Endothelial cell (in vitro differentiated cells): ENCODE data around the gene UNC93B1. TPM values are rescaled to one million over a fixed set of nuclear protein-coding genes. Genes with fewer than 3 reads are reported as not detected.

ENCODE experiments used
- DNase-seq: peaks from one replicate; pipeline ENCODE4 v3.0.0; 2021; ENCODE audit warnings: low spot score
- H3K27ac Mint-ChIP-seq: one replicate; pipeline ENCODE4 v1.8.0; 2021; ENCODE audit warnings: mixed read lengths, inconsistent platforms; ENCODE audit not compliant: unreplicated experiment
- H3K27me3 Mint-ChIP-seq: one replicate; pipeline ENCODE4 v1.8.0; 2021; ENCODE audit warnings: mild to moderate bottlenecking, moderate library complexity, mixed read lengths, inconsistent platforms; ENCODE audit not compliant: unreplicated experiment
- H3K36me3 Mint-ChIP-seq: one replicate; pipeline ENCODE4 v1.8.0; 2021; ENCODE audit warnings: mild to moderate bottlenecking, low read depth, mixed read lengths, inconsistent platforms; ENCODE audit not compliant: unreplicated experiment
- H3K4me1 Mint-ChIP-seq: one replicate; pipeline ENCODE4 v1.8.0; 2021; ENCODE audit warnings: mild to moderate bottlenecking, mixed read lengths, inconsistent platforms; ENCODE audit not compliant: unreplicated experiment
- H3K4me3 Mint-ChIP-seq: one replicate; pipeline ENCODE4 v1.8.0; 2021; ENCODE audit warnings: mild to moderate bottlenecking, mixed read lengths, inconsistent platforms; ENCODE audit not compliant: unreplicated experiment
- H3K9me3 Mint-ChIP-seq: one replicate; pipeline ENCODE4 v1.8.0; 2021; ENCODE audit warnings: mixed read lengths, inconsistent platforms; ENCODE audit not compliant: unreplicated experiment
- total RNA-seq: library from RNA; stranded (reverse); fragmentation: NEBNext Ultra II Directional; extraction: Animal tissue kit (Norgen Biotek cat#: 25700); gene quantifications from one replicate; pipeline ENCODE4 v1.2.1, GENCODE V29; 2021; ENCODE audit not compliant: unreplicated experiment
- TF ChIP-seq, protein P1 (sequence below): fragments of 200-600 bp; sonication (generic); IDR thresholded peaks from one replicate; pipeline ENCODE4 v1.5.0; 2021; ENCODE audit warnings: antibody characterized with exemption; ENCODE audit not compliant: unreplicated experiment

The UNC93B1 gene
- total RNA-seq, 1 donor from 2014 or later = 13.1 TPM

DNA sequence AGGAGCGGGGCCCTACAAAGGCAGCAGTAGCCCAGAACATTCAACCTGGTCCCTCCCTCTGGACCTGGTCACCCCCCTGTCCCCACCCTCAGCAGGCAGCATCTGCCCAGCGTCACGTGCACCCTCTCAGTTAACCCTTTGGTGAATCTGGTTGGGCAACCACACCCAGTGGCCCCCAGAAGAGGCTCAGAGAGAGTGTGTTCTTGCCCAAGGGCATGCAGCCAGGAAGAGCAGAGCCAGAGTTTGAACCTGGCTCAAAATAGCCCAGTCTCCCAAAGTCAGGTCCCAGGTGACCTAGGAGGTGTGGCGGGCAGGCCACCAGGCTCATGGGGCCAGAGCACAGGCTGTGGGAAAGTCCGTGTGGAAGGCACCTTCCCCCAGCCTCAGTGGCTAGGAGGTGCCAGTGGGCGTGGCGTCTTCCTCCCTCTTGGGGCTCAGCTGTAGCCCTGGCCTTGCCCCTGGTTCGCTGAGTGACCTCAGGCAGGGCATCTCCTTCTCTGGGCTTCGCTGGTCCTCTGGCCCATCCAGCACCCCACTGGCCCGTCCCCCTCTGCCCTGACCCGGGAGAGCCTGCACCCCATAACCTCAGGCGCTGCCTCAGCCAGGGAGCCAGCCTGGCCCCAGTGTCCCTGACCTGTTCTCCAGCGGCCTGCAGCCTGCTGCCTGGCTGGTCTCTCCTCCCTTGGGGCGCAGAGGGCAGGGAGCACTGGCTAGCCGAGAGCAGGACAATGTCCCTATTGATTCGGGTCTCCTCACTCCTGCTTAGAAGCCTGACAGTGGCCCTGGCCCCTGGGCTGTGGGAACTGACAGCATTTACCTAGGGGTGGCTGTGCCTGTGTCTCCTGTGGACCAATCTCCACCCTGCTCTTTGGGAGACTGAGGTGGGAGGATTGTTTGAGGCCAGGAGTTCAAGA lies 13.3 kb upstream of the UNC93B1 start:
- TF ChIP-seq, protein P1, sequence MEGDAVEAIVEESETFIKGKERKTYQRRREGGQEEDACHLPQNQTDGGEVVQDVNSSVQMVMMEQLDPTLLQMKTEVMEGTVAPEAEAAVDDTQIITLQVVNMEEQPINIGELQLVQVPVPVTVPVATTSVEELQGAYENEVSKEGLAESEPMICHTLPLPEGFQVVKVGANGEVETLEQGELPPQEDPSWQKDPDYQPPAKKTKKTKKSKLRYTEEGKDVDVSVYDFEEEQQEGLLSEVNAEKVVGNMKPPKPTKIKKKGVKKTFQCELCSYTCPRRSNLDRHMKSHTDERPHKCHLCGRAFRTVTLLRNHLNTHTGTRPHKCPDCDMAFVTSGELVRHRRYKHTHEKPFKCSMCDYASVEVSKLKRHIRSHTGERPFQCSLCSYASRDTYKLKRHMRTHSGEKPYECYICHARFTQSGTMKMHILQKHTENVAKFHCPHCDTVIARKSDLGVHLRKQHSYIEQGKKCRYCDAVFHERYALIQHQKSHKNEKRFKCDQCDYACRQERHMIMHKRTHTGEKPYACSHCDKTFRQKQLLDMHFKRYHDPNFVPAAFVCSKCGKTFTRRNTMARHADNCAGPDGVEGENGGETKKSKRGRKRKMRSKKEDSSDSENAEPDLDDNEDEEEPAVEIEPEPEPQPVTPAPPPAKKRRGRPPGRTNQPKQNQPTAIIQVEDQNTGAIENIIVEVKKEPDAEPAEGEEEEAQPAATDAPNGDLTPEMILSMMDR = no peak

DNA sequence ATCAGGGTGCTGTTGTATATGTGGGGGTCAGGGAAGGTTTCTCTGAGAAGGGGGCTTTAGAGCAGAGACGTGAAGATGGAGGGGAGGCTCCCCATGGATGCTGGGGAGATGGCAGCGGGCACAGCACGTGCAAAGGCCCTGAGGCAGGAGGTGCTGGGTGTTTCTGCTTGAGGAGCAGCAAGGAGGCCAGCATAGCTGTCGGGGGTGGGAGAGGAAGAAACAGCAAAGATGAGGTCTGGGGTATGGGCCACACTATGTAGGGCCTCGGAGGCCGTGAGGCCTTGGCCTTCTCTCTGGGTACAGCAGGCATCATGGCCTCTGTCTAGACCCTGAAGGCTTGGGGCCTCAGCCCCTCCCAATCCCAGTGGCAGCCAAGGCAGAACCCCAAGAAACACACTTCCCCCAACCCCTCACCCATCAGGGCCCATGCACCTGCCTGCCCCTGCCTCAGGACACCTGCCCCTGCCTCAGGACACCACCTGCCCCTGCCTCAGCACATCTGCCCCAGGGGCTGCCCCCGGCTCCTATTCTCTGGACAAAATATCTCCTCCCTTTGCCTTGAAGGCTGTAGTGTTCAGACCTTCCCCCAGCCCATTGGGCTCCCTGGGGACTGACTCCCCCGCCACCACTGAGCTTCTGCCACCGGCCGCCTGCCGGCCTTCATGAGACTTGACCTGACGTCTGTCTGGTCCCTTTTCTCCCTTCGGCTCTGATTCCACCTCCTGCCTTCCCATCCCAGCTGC lies 12.4 kb upstream of the UNC93B1 start:
- TF ChIP-seq, protein P1 = no peak
- DNase-seq = no peak
- peaks cover 9% of the 10 kb centered on the region for H3K27me3 Mint-ChIP-seq
- peaks cover 3% of the 10 kb centered on the region for H3K36me3 Mint-ChIP-seq
- H3K9me3 Mint-ChIP-seq = no peaks in the 10 kb centered on the region
- H3K4me3 Mint-ChIP-seq = no peak overlapping the region
- no peaks in the 10 kb centered on the region for H3K4me1 Mint-ChIP-seq
- no peak overlapping the region for H3K27ac Mint-ChIP-seq

More for the DNA sequence above, 13.3 kb upstream of the UNC93B1 start:
- H3K36me3 Mint-ChIP-seq = peaks cover 3% of the 10 kb centered on the region
- no peak overlapping the region for H3K4me3 Mint-ChIP-seq
- peaks cover 9% of the 10 kb centered on the region for H3K27me3 Mint-ChIP-seq
- no peak overlapping the region for H3K27ac Mint-ChIP-seq
- DNase-seq = no peak
- H3K9me3 Mint-ChIP-seq = no peaks in the 10 kb centered on the region
- H3K4me1 Mint-ChIP-seq = no peaks in the 10 kb centered on the region

DNA sequence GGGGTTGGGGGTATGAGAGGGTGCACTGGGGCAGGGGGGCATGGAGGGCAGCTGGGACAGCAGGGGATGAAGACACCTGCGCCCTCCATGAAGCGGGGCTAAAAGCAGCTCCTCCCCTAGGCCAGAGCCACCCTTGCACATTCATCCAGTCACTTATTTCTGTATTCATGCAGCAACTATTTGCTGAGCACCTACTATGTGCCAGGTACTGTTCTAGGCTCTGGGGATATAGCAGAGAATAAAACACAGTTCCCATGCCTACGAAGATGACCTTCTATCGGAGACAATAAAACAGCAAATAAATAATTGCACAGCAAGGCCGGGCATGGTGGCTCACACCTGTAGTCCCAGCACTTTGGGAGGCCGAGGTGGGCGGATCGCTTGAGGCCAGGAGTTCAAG lies 11.6 kb upstream of the UNC93B1 start:
- Mint-ChIP-seq H3K36me3 (peaks cover 3% of the 10 kb centered on the region), H3K4me3 (no peak overlapping the region), H3K9me3 (no peaks in the 10 kb centered on the region), H3K27ac (no peak overlapping the region), H3K4me1 (no peaks in the 10 kb centered on the region), H3K27me3 (peaks cover 9% of the 10 kb centered on the region)
- DNase-seq = no peak
- TF ChIP-seq, protein P1 = no peak

DNA sequence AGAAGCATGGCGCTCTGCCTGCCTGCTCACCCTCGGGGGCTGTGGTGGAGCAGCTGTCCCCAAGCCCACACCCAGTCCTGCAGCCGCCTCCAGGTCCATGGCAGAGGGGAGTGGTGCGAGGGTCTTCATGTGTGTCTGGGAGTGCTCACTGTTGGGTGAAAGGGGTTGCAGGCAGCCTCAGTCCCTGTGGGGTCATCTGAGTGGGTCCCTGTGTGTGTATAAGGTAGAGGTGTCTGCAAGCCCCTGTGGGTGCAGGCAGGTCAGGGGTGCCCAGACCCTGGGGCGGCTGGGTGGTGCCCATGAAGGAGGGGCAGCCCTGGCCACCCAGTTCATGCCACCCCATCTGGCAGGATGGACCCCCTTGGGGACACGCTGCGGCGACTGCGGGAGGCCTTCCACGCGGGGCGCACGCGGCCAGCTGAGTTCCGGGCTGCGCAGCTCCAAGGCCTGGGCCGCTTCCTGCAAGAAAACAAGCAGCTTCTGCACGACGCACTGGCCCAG lies 11.1 kb upstream of the UNC93B1 start:
- TF ChIP-seq, protein P1 = no peak
- H3K4me1 Mint-ChIP-seq = no peaks in the 10 kb centered on the region
- peaks cover 3% of the 10 kb centered on the region for H3K36me3 Mint-ChIP-seq
- no peaks in the 10 kb centered on the region for H3K9me3 Mint-ChIP-seq
- no peak overlapping the region for H3K27ac Mint-ChIP-seq
- no peak overlapping the region for H3K4me3 Mint-ChIP-seq
- DNase-seq = no peak
- peaks cover 7% of the 10 kb centered on the region for H3K27me3 Mint-ChIP-seq
